Stimulated activated CD4-positive, alpha-beta T cell treated with anti-CD3 and anti-CD28 coated beads, Interleukin-2, amount 100 ng/mL, for 48 hours (primary cell): Measurements from ENCODE around the gene PDE8A.
A peak's percentile ranks its signal among the peaks of the same experiment; 100 is the strongest.
"Not testable (repeated sequence)": the region's sequence is repeated elsewhere in the genome, so short reads cannot be mapped to it uniquely, and the experiment has no call there.

Experiments used
- DNase-seq, 2 donors: peaks; one replicate each; pipeline ENCODE4 v3.0.0-alpha.2; 2020

The PDE8A gene

DNA sequence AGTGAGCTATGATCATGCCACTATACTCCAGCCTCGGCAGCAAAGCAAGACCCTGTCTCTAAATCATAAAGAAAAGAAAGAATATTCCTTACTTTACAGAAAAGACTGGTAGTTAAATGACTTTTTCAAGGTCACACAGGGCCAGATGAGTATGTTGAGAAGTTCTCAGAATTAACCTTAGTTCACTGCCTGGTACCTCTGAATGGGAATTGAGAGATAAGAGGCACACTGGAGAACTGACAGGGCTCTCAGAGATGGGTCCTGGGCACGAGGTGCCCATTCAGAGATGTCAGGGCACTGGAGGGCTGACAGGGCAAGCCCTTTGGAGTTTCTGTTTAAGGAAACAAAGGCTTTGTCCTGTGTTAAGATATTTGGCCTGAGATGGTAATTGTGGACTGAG lies 157.7 kb downstream of the PDE8A start:
- no peak for DNase-seq

DNA sequence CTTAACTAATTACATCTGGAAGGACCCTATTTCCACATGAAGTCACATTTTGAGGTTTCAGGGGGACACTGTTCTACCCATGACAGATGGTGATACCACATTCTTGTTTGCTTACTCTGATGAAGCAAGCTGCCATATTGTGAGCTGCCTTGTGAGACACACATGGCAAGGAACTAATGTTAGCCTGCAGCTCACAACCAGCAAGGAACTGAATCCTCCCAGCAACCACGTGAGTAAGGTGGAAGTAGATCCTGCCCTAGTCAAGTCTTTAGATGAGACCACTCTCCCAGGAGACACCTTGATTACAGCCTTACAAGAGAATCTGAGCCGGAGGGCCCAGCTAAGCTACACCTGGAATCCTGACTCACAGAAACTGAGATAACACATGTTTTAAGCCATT lies 160.1 kb downstream of the PDE8A start:
- no peak for DNase-seq

DNA sequence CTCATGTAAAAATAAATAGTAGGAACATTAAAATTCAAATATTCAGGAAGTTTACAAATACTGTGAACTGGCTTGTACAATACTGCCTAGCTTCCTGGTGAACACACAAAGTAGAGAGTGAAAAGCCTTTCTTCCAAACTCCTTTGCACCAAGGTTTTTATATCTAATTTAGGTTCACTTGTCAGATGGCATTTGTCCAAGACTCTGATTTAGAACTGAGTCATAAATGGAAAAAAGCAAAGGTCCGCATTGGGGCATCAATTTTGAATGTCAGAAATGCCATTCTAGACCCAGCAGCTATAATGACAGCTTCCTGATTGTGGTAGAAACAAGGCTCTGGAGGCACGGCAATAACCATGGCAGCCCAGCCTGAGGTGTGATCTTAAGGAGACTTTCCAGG lies 160.7 kb downstream of the PDE8A start:
- DNase-seq: no peak

DNA sequence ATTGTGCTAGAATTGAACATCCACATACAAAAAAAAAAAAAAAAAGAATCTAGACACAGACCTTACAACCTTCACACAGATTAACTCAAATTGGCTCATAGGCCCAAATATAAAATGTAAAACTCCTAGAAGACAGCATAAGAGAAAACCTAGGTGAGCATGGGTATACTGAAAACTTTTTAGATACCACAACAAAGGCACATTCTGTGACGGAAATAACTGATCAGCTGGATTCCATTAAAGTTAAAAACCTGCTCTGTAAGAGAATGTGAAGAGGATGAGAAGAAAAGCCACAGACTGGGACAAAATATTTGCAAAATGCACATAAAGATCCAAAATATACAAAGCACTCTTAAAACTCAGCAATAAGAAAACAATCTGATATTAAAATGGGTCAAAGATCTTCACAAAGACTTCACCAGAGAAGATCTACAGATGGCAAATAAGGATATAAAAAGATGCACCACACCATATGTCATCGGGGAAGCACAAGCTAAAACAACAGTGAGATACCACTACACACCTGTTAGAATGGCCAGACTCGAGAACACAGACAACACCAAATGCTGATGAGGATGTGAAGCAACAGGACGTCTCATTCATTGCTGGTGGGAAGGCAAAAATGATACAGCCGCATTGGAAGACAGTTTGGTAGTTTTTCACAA lies 167.9 kb downstream of the PDE8A start:
- no peak for DNase-seq

DNA sequence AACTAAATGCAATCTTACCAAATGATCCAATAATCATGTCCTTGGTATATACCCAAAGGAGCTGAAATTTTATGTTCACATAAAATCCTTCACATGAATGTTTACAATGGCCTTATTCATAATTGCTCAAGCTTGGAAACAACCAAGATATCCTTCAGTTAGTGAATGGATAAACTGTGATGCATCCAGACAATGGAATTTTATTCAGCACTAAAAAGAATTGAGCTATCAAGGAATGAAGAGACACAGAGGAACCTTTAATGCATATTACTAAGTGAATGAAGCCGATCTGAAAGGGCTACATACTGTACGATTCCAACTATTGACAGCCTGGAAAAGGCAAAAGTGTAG lies 168.4 kb downstream of the PDE8A start:
- no peak for DNase-seq

DNA sequence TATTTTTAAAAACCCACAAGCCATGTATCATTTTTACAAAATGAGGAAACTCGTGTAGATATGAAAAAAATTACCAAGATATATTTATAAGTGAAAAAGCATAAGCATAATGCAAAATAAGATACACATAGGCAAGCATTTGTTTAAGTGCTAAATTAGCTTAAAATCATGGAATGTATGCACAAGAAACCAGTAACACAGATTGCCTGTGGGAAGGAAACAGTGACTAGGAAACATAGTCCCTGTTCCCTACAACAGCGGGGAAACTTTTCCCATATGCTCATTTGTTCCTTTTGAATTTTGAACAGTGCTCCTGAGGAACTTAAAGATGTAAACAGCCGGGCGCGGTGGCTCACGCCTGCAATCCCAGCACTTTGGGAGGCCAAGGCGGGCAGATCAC lies 169.5 kb downstream of the PDE8A start:
- DNase-seq: no peak

DNA sequence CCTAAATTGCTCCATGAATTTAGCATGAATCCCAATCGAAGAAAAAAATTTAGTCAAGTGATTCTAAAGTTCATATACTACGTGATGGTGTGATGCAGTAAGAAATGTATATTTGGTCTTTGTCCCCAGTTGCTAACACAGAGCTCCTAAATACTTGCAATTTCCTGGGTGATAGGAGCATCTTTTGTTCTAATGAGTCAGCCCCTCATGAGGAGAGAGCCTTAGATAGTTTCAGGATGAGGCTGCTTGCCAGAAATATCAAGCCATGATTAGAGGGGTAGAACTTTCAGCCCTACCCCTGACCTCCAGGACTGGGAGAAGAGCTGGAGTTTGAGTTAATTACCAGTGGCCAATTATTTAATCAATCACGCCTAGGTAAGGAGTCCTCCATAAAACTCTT lies 170.2 kb downstream of the PDE8A start:
- no peak for DNase-seq

DNA sequence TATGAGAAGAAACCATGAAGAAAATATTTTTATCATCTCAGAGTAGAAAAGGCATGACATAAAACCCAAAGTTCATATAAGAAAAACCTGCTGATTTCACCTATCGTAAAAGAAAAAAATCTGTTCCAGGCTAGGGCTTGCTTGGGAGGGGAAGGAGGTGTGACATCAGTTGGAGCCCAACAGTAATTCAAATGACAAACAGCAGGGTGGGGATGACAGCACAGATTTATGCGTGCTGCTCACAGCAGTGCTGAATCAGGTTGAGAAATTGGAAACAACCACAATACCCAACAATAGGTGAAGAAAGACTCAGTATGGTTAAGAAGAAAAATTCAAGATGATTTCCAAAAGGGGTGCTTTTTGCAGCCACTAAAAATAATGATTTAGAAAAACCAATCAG lies 172.4 kb downstream of the PDE8A start:
- no peak for DNase-seq

DNA sequence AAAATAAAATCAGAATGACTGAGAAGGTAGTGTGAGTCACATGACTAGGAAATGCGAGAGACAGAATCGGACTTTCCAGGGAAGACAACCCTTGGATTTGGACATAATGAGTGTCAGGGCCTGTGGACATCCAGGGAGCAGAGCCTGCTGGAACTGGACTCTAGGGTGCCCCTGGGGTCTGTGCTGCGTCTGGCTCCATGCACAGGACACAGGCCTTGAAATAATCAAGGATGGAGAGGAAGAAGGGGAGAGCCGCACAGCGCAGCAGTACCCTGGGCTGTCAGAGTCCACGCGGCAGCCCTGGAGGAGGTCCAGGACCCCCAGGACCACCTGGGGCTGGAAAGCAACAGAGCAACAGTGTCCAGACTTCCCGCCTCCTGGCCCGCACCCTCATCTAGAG lies 173.7 kb downstream of the PDE8A start:
- no peak for DNase-seq

GRCh38 chr15:85155857-85156256 lies 174.2 kb downstream of the PDE8A start:
- no peak for DNase-seq

GRCh38 chr15:85157344-85157743 lies 175.7 kb downstream of the PDE8A start:
- no peak for DNase-seq

DNA sequence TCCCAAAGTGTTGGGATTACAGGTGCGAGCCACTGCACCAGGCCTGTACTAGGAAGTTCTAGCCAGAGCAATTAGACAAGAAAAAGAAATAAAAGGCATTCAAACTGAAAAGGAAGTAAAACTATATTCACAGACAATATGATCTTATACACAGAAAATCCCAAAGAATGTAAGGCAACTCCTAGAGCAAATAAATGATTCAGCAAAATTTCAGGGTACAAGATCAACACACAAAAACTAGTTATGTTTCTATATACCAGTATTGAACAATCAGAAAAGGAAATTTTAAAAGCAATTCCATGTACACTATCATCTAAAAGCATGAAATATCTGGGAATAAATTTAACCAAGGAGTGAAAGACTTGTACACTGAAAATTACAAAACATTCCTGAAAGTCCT lies 180.6 kb downstream of the PDE8A start:
- no peak for DNase-seq

- no peak for DNase-seq
Observed at GRCh38 chr15:85164841-85165466, 183.3 kb downstream of the PDE8A start.

GRCh38 chr15:85167568-85167967 lies 185.9 kb downstream of the PDE8A start:
- no peak for DNase-seq

GRCh38 chr15:85168642-85169173 lies 187.1 kb downstream of the PDE8A start:
- peak; percentile 3 to 38 for DNase-seq

DNA sequence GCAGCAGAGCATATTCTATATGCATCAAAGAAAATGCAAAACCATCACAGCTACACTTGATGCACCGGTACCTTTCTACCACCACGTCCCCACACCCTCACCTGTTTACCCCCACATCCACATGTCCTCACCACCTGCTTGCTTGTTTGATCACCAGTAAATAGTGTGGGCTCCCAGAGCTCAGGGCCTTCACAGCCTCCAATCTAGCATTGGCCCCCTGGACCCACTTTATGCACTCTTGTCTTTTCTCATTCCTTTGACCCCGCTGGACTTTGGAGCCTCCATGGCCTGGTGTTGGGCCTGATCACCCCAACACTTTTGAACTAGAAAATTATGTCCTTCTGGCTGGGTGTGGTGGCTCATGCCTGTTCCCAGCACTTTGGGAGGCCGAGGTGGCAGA lies 190.1 kb downstream of the PDE8A start:
- no peak for DNase-seq

GRCh38 chr15:85172846-85173490 lies 191.3 kb downstream of the PDE8A start:
- no peak for DNase-seq

- not testable (repeated sequence) for DNase-seq
Observed at GRCh38 chr15:85173630-85174029, 192.0 kb downstream of the PDE8A start.

- no peak for DNase-seq
Observed at GRCh38 chr15:85174521-85174920, 192.9 kb downstream of the PDE8A start.

GRCh38 chr15:85177042-85177515 lies 195.4 kb downstream of the PDE8A start:
- DNase-seq: not testable (repeated sequence)

- no peak for DNase-seq
Observed at GRCh38 chr15:85178308-85178707, 196.7 kb downstream of the PDE8A start.

- DNase-seq: no peak
Observed at GRCh38 chr15:85179700-85180099, 198.0 kb downstream of the PDE8A start.

- DNase-seq: not testable (repeated sequence)
Observed at GRCh38 chr15:85185350-85185749, 203.7 kb downstream of the PDE8A start.

DNA sequence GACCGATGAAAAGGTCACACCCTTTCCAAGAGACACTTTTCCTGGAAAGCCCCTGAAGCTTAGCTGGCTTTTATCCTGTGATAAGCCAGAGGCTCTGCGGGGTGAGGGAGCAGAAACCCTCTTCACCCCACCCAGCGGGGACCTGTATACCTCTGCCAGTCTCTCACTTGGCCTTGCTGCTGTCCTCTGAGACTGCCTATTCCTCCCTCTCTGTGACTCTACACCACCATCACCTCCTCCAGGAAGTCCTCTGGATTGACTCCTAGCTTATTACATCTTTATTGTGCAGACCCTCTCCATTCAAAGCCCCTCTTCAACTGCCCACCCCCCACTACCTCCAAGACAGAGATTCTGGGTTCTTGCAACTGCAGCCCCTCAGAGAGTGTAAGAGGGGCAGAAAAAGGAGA lies 206.5 kb downstream of the PDE8A start:
- not testable (repeated sequence) for DNase-seq
